ENCODE results near the gene OTUD3. TPM values are rescaled to one million over a fixed set of nuclear protein-coding genes. Genes with fewer than 3 reads are reported as not detected.
"Not testable (repeated sequence)": the region's sequence is repeated elsewhere in the genome, so short reads cannot be mapped to it uniquely, and the experiment has no call there.

The OTUD3 gene
- total and polyA plus RNA-seq, 7 experiments from 2014 or later, result 0.97 to 23.6 (median 16.0) TPM

- Mint-ChIP-seq H3K36me3 (no peaks in the 10 kb centered on the region), H3K4me3 (no peak overlapping the region), H3K4me1 (peaks cover 0 to 4% (median 0%) of the 10 kb centered on the region in 7 donors), H3K27me3 (peaks cover 13 to 26% (median 14%) of the 10 kb centered on the region in 5 donors), H3K9me3 (no peaks in the 10 kb centered on the region), H3K27ac (no peak overlapping the region)
- DNase-seq (no peak), ATAC-seq (no peak)
- Histone ChIP-seq H3K4me3 (ENCODE audit: low read length) (no peak overlapping the region), H3K36me3 (ENCODE audit: control insufficient read depth in 2 of 3, insufficient read depth in 3 of 3, low read length in 3 of 3) (no peaks in the 10 kb centered on the region), H3K27me3 (ENCODE audit: control insufficient read depth in 2 of 2, insufficient read depth in 2 of 2, low read length in 2 of 2) (no peaks in the 10 kb centered on the region), H3K27ac (ENCODE audit: low read depth, low read length) (no peak overlapping the region), H3K9me3 (ENCODE audit: control insufficient read depth in 2 of 3, low read length in 3 of 3) (no peaks in the 10 kb centered on the region), H3K4me1 (ENCODE audit: control insufficient read depth in 2 of 2, insufficient read depth in 2 of 2, low read length in 2 of 2) (no peaks in the 10 kb centered on the region)
- ChIA-PET CTCF (no interaction called here), POLR2A (no interaction called here)
- intact Hi-C loops (cut with micrococcal nuclease), result no loop called here
Measured at GRCh38 chr1:19846338-19846737, 35.9 kb upstream of the OTUD3 start.

GRCh38 chr1:19847334-19847733, 34.9 kb upstream of the OTUD3 start:
- H3K4me3 ChIP-seq (ENCODE audit: low read length); H3K27me3 ChIP-seq (ENCODE audit: control insufficient read depth in 2 of 2, insufficient read depth in 2 of 2, low read length in 2 of 2); intact Hi-C loops (cut with micrococcal nuclease); H3K4me1 Mint-ChIP-seq; H3K27ac ChIP-seq (ENCODE audit: low read depth, low read length); ATAC-seq; H3K4me1 ChIP-seq (ENCODE audit: control insufficient read depth in 2 of 2, insufficient read depth in 2 of 2, low read length in 2 of 2); H3K9me3 ChIP-seq (ENCODE audit: control insufficient read depth in 2 of 3, low read length in 3 of 3); H3K27ac Mint-ChIP-seq; H3K4me3 Mint-ChIP-seq; H3K36me3 ChIP-seq (ENCODE audit: control insufficient read depth in 2 of 3, insufficient read depth in 3 of 3, low read length in 3 of 3); H3K9me3 Mint-ChIP-seq; DNase-seq; H3K36me3 Mint-ChIP-seq: not testable (repeated sequence)
- ChIA-PET CTCF (interaction anchor here (0.6 to 0.7 kb wide), 2 partner anchors 121 to 566 kb away, joined by 3 read pairs; no protein-coding TSS in a partner anchor), POLR2A (interaction anchor here (0.5 kb wide), 1 partner anchor 1283 kb away, joined by 3 read pairs; no protein-coding TSS in a partner anchor)
- H3K27me3 Mint-ChIP-seq, result peaks cover 13 to 26% (median 14%) of the 10 kb centered on the region in 5 donors

DNA sequence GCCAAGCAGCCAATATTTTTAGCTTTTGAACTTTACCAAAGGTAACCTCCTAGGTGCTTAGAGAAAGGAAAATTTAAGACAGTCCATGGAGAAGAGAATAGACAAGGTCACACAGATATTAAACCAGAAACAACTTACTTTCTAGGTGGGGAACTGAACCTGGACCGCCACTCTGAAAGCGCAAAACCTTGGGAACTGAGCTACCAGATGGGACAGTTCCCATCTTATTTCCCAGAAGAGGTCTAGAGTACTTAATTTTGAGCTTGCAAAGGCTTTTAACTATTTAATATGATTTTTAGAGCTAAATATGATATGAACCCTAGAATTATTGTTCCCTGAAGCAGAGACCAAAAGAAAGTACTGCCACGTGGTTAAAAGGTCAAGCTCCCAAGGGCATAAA, 32.9 kb upstream of the OTUD3 start:
- H3K27ac Mint-ChIP-seq; H3K4me3 ChIP-seq (ENCODE audit: low read length); H3K27ac ChIP-seq (ENCODE audit: low read depth, low read length); H3K9me3 Mint-ChIP-seq; H3K4me3 Mint-ChIP-seq; intact Hi-C loops (cut with micrococcal nuclease); DNase-seq; POLR2A ChIA-PET; H3K36me3 ChIP-seq (ENCODE audit: control insufficient read depth in 2 of 3, insufficient read depth in 3 of 3, low read length in 3 of 3); H3K27me3 ChIP-seq (ENCODE audit: control insufficient read depth in 2 of 2, insufficient read depth in 2 of 2, low read length in 2 of 2); CTCF ChIA-PET; ATAC-seq; H3K4me1 Mint-ChIP-seq; H3K36me3 Mint-ChIP-seq; H3K9me3 ChIP-seq (ENCODE audit: control insufficient read depth in 2 of 3, low read length in 3 of 3); H3K4me1 ChIP-seq (ENCODE audit: control insufficient read depth in 2 of 2, insufficient read depth in 2 of 2, low read length in 2 of 2): not testable (repeated sequence)
- H3K27me3 Mint-ChIP-seq, result peaks cover 13 to 22% (median 14%) of the 10 kb centered on the region in 5 donors

DNA sequence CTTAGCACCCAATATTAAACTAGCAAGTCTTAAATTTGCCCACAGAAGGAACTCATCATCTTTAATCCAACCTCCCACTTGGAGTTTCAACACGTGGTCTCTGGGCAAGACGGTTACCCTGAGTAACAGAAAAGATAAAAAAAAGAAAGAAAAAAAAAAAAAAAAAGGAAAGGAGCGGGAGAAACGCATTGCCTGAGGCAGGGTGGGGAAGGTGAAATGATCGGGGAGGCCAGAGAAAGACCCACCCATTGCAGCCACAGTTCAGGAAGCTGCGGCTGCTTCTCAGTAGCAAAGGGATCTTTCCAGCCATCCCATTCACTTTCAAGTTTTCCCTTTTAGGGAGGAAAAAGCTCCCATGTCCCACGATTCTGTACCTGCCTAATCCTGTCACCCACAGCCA, 32.0 kb upstream of the OTUD3 start:
- peaks cover 0 to 3% (median 0%) of the 10 kb centered on the region in 11 donors for H3K9me3 Mint-ChIP-seq
- POLR2A ChIA-PET, result no interaction called here
- H3K27ac ChIP-seq (ENCODE audit: low read depth, low read length), result no peak overlapping the region
- H3K27me3 ChIP-seq (ENCODE audit: control insufficient read depth in 2 of 2, insufficient read depth in 2 of 2, low read length in 2 of 2), result no peaks in the 10 kb centered on the region
- no peak overlapping the region for H3K4me3 Mint-ChIP-seq
- CTCF ChIA-PET, result no interaction called here
- intact Hi-C loops (cut with micrococcal nuclease), result no loop called here
- no peaks in the 10 kb centered on the region for H3K9me3 ChIP-seq (ENCODE audit: control insufficient read depth in 2 of 3, low read length in 3 of 3)
- peaks cover 6 to 15% (median 8%) of the 10 kb centered on the region in 5 donors for H3K27me3 Mint-ChIP-seq
- no peak for DNase-seq
- H3K36me3 Mint-ChIP-seq, result no peaks in the 10 kb centered on the region
- no peak overlapping the region for H3K4me3 ChIP-seq (ENCODE audit: low read length)
- ATAC-seq, result no peak
- no peaks in the 10 kb centered on the region for H3K36me3 ChIP-seq (ENCODE audit: control insufficient read depth in 2 of 3, insufficient read depth in 3 of 3, low read length in 3 of 3)
- no peaks in the 10 kb centered on the region for H3K4me1 ChIP-seq (ENCODE audit: control insufficient read depth in 2 of 2, insufficient read depth in 2 of 2, low read length in 2 of 2)
- H3K4me1 Mint-ChIP-seq, result peaks cover 0 to 4% (median 0%) of the 10 kb centered on the region in 7 donors
- H3K27ac Mint-ChIP-seq, result no peak overlapping the region

- Histone ChIP-seq H3K27me3 (ENCODE audit: control insufficient read depth in 2 of 2, insufficient read depth in 2 of 2, low read length in 2 of 2) (no peaks in the 10 kb centered on the region), H3K27ac (ENCODE audit: low read depth, low read length) (no peak overlapping the region), H3K36me3 (ENCODE audit: control insufficient read depth in 2 of 3, insufficient read depth in 3 of 3, low read length in 3 of 3) (no peaks in the 10 kb centered on the region), H3K4me3 (ENCODE audit: low read length) (no peak overlapping the region), H3K9me3 (ENCODE audit: control insufficient read depth in 2 of 3, low read length in 3 of 3) (no peaks in the 10 kb centered on the region), H3K4me1 (ENCODE audit: control insufficient read depth in 2 of 2, insufficient read depth in 2 of 2, low read length in 2 of 2) (no peaks in the 10 kb centered on the region)
- Mint-ChIP-seq H3K36me3 (no peaks in the 10 kb centered on the region), H3K4me3 (no peak overlapping the region), H3K9me3 (peaks cover 0 to 3% (median 0%) of the 10 kb centered on the region in 11 donors), H3K27ac (no peak overlapping the region), H3K4me1 (peaks cover 0 to 4% (median 0%) of the 10 kb centered on the region in 7 donors), H3K27me3 (peaks cover 0 to 9% (median 3%) of the 10 kb centered on the region in 5 donors)
- intact Hi-C loops (cut with micrococcal nuclease), result no loop called here
- DNase-seq (no peak), ATAC-seq (no peak)
- CTCF ChIA-PET, result no interaction called here
- POLR2A ChIA-PET, result no interaction called here
Measured at GRCh38 chr1:19852036-19852435, 30.2 kb upstream of the OTUD3 start.

DNA sequence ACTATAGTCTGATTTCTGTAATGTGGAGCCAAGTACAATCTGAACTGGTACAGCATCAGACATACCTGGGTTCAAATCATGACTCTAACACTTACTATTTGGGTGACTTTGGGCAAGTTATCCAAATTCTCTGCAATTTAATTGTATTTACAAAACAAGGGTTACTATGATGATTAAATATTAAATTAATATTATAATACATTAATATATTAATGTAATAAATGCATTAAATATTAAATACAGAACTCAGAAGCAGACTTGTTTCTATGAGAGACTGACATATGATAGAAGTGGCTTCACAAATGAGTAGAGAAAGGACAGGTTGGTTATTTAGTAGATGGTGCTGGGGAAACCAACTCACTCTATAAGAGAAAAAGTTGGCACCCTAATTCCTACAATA, 27.3 kb upstream of the OTUD3 start:
- H3K27ac Mint-ChIP-seq, result no peak overlapping the region
- no peak overlapping the region for H3K4me3 Mint-ChIP-seq
- no peak for DNase-seq
- no peak for ATAC-seq
- POLR2A ChIA-PET, result no interaction called here
- peaks cover 0 to 3% (median 0%) of the 10 kb centered on the region in 11 donors for H3K9me3 Mint-ChIP-seq
- H3K36me3 ChIP-seq (ENCODE audit: control insufficient read depth in 2 of 3, insufficient read depth in 3 of 3, low read length in 3 of 3), result no peaks in the 10 kb centered on the region
- H3K36me3 Mint-ChIP-seq, result no peaks in the 10 kb centered on the region
- no peak overlapping the region for H3K27ac ChIP-seq (ENCODE audit: low read depth, low read length)
- H3K27me3 ChIP-seq (ENCODE audit: control insufficient read depth in 2 of 2, insufficient read depth in 2 of 2, low read length in 2 of 2), result no peaks in the 10 kb centered on the region
- peaks cover 0 to 4% (median 0%) of the 10 kb centered on the region in 7 donors for H3K4me1 Mint-ChIP-seq
- H3K4me1 ChIP-seq (ENCODE audit: control insufficient read depth in 2 of 2, insufficient read depth in 2 of 2, low read length in 2 of 2), result no peaks in the 10 kb centered on the region
- H3K9me3 ChIP-seq (ENCODE audit: control insufficient read depth in 2 of 3, low read length in 3 of 3), result no peaks in the 10 kb centered on the region
- CTCF ChIA-PET, result interaction anchor here (0.6 kb wide), 1 partner anchor 293 kb away, joined by 3 read pairs; no protein-coding TSS in a partner anchor
- peaks cover 7 to 19% (median 15%) of the 10 kb centered on the region in 5 donors for H3K27me3 Mint-ChIP-seq
- H3K4me3 ChIP-seq (ENCODE audit: low read length), result no peak overlapping the region
- intact Hi-C loops (cut with micrococcal nuclease), result no loop called here

DNA sequence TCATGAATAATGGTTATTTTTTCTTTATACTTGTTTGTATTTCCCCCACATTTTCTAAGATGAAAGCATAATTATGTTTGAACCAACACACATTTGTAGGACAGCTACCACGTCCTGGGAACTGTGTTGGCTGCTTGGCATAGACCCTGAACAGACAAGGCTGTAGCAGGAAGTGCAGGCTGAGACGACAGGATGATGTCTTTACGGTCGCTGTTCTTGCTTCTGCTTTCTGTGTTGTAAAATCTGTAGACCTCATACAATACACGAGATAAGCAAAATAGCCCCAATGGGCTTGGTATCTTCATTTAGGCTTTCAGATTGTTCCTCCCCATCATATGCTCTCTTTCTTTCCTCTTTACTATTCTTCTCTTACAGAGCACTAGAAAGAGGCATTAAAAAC, 23.3 kb upstream of the OTUD3 start:
- no peaks in the 10 kb centered on the region for H3K36me3 ChIP-seq (ENCODE audit: control insufficient read depth in 2 of 3, insufficient read depth in 3 of 3, low read length in 3 of 3)
- DNase-seq (no peak), ATAC-seq (no peak)
- CTCF ChIA-PET, result no interaction called here
- intact Hi-C loops (cut with micrococcal nuclease), result no loop called here
- no peak overlapping the region for H3K4me3 Mint-ChIP-seq
- no peaks in the 10 kb centered on the region for H3K4me1 ChIP-seq (ENCODE audit: control insufficient read depth in 2 of 2, insufficient read depth in 2 of 2, low read length in 2 of 2)
- peaks cover 0 to 12% (median 4%) of the 10 kb centered on the region in 11 donors for H3K9me3 Mint-ChIP-seq
- no peak overlapping the region for H3K27ac ChIP-seq (ENCODE audit: low read depth, low read length)
- no peaks in the 10 kb centered on the region for H3K27me3 ChIP-seq (ENCODE audit: control insufficient read depth in 2 of 2, insufficient read depth in 2 of 2, low read length in 2 of 2)
- peaks cover 0 to 3% (median 0%) of the 10 kb centered on the region in 7 donors for H3K4me1 Mint-ChIP-seq
- no peak overlapping the region for H3K27ac Mint-ChIP-seq
- POLR2A ChIA-PET, result no interaction called here
- peaks cover 13 to 35% (median 24%) of the 10 kb centered on the region in 5 donors for H3K27me3 Mint-ChIP-seq
- H3K9me3 ChIP-seq (ENCODE audit: control insufficient read depth in 2 of 3, low read length in 3 of 3), result no peaks in the 10 kb centered on the region
- H3K36me3 Mint-ChIP-seq, result peaks cover 0 to 8% (median 0%) of the 10 kb centered on the region in 5 donors
- no peak overlapping the region for H3K4me3 ChIP-seq (ENCODE audit: low read length)

Data from naive thymus-derived CD4-positive, alpha-beta T cell (primary cell).